ENCODE data around the gene SLC2A4RG.

DNA sequence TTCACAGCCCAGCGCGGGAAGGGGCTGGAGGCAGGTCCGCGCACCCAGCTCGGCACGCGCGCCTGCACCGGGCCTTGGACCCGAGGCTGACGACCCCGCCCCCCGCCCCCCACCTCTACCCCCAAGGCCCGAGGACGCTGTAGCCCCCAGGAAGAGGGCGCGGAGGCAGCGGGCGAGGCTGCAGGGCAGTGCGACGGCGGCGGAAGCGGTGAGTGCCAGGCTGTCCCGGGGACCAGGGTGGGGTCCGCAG, 2.0 kb upstream of the SLC2A4RG start:
- TF ChIP-seq POLR2A (IDR thresholded peaks at IDR 0.05): no peak
- TF ChIP-seq, protein P1, sequence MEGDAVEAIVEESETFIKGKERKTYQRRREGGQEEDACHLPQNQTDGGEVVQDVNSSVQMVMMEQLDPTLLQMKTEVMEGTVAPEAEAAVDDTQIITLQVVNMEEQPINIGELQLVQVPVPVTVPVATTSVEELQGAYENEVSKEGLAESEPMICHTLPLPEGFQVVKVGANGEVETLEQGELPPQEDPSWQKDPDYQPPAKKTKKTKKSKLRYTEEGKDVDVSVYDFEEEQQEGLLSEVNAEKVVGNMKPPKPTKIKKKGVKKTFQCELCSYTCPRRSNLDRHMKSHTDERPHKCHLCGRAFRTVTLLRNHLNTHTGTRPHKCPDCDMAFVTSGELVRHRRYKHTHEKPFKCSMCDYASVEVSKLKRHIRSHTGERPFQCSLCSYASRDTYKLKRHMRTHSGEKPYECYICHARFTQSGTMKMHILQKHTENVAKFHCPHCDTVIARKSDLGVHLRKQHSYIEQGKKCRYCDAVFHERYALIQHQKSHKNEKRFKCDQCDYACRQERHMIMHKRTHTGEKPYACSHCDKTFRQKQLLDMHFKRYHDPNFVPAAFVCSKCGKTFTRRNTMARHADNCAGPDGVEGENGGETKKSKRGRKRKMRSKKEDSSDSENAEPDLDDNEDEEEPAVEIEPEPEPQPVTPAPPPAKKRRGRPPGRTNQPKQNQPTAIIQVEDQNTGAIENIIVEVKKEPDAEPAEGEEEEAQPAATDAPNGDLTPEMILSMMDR (IDR thresholded peaks at IDR 0.05): no peak

Data from lower leg skin (tissue), 3 donors.